Activated CD8-positive, alpha-beta memory T cell treated with anti-CD3 and anti-CD28 coated beads, Interleukin-2, amount 50 U/mL, for 1 hour (primary cell): ENCODE data around the gene EFR3B.

Source experiments
- DNase-seq: peaks from one replicate; pipeline ENCODE4 v3.0.0-alpha.2; 2020; ENCODE audit errors: extremely low read depth

EFR3B gene

DNA sequence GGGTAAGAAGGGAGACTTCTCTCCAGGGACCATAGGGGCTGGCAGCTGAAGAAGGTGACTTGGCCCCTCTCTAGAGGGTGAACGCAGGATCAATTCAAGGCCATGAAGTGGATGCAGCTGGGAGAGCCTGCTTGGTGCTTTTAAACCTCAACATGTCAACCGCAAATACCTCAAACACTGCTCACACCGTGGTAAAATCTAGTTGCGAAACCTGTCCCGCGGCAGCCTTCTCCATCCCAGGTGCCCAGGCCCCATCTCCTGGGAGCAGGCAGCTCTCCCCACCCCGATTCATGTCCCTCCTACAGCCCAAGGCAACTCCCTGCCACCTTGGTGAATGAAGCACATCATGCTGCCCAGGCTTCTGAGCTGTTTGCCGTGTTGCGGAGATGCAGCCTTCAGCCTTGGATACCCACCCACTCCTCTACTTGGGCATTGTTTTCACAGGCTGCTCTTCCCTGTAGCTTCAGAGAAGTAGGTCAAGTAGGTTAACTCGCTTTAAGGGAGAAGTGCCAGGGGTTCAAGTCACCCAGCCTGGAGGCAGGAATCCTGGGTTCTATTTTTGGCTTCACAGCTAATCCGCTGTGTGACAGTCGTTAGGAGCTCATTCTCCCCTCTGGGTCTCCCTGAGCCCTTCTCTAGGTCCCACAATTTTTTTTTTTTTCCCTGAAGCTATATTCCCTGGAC is 6.2 kb upstream of the EFR3B start:
- DNase-seq = no peak

DNA sequence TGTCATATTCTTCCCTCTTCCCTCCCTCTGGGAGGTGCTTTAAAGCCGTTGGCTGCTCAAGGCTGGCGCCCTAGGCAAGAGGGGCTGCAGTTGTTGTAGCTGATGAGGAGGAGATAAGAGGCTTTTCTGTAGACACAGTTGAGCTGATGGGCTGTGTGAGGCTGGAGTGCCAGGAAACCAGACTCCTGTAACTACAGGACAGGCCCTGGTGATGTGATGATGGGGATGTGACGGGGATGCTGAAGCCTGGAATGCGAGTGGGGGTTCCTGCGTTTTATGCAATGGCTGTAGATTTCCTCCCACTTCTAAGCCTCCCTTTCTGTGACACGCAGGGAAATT is 5.7 kb upstream of the EFR3B start:
- no peak for DNase-seq

DNA sequence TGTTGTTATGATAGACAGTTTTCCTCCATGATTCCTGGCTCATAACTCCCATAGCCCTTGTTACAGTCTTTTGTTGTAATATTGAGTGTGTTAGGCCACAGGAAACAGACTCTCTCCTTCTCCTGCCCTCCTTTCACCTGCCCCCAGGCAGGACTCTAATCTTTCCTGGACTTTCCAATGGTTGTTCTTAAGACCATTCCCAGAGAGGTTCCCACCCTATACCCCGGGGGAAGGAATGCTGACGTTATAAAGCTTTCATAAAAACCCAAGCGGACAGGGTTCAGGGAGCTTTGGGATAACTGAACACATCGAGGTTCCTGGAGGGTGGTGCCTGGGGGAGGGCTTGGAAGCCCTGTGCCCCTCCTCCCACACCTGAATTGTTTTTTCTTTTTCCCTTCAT is 2.8 kb upstream of the EFR3B start:
- no peak for DNase-seq

GRCh38 chr2:25041307-25041927 is 459 bp upstream of the EFR3B start:
- DNase-seq = no peak

- DNase-seq = no peak
These were observed 705 bp downstream of the EFR3B start for GRCh38 chr2:25042321-25043240.

DNA sequence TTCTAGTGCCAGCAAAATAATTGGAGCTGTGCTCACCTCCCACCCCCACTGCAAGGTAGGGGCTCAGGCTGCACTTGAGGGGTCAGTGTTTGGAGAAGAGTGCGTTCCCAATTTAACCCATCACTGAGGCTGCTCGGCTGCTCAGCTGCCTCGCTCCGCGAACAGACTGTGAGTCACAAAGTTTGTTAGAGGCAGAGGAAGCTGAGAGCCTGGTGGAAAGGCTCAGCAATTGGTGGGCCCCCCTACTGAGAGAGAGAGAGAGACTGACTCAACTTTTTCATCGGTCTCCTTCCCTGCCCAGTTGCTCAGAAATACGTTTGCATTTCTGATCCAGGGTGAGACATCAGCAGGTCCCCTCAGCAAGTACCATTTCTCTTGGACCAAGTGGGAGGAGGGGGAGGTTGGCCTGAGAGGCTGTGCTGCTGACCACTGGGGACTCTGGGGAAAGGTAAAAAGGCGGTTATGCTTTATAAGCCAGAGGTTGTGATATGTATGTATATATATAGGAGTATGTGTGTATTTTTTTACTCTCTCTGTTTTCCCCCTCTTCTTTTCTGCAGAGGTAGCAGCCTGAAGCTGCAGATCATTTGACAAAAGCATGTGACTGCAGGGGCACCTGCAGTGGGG is 1.5 kb downstream of the EFR3B start:
- no peak for DNase-seq

GRCh38 chr2:25044011-25044410 is 2.1 kb downstream of the EFR3B start:
- DNase-seq = no peak

- no peak for DNase-seq
These were observed 3.1 kb downstream of the EFR3B start for GRCh38 chr2:25044990-25045389.

DNA sequence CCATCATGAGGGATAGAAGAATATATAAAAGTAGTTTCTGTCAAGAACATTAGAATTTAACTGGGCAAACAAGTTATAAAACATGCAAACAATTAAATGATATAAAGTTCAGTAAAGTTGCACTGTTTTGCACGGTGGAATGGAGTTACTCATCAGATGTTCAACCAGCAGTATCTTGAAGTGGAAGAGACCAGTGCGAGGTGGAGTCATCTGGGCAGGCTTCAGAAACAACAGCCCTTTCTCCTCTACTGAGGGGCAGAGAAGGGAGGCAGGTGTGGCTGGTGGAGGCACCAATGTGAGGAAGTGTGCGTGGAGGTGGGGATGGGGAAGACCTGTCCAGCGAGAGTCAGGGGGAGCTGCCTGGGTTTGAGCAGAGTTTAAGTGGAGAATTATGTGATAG is 7.5 kb downstream of the EFR3B start:
- DNase-seq = no peak

DNA sequence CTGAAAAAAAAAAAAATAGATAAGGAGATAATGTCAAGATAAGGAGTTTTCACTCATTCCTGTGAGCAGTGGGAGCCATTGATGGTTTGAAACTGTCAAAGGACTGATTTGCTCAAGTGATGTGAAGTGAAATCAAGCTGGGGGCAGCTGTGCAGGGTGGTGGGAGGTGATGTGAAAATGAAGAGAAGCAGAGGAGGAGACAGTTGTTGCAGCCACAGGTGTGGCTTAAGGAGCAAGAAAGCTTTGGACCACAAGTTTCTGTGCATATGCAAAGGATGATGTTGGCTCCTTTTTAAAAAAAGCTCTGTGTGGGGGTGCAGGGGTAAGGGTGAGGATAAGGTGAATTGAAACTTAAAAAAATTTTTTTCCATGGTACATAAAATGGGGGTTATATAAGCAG is 8.3 kb downstream of the EFR3B start:
- no peak for DNase-seq

- no peak for DNase-seq
These were observed 11.2 kb downstream of the EFR3B start for GRCh38 chr2:25053041-25053440.

- no peak for DNase-seq
These were observed 12.8 kb downstream of the EFR3B start for GRCh38 chr2:25054720-25055119.

DNA sequence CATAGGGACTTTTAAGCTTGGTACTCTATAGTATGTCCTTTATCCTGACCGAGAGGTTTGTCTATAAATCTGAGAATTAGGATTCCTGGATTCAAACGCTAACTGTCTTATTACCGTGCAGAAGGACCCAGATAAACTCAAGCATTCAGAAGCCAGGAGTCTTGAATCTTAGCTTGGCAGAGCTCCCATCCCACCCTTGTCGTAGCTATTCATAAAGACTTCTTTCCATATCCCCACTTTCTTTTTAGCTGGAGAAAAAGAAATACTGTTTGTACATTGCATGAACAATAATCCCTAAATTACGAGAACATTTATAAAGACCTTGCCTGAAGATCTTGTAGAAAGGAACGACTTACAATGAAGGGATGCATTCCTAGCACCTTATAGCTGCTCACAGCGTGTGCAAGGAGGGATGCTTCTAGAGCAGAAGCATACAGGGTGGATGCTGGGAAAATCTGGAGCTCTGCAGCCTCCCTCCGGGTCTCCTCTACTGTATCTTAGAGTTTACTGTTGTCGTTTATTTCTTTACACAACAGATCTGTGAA is 13.6 kb downstream of the EFR3B start:
- DNase-seq = no peak

GRCh38 chr2:25056098-25056821 is 14.4 kb downstream of the EFR3B start:
- DNase-seq = no peak

DNA sequence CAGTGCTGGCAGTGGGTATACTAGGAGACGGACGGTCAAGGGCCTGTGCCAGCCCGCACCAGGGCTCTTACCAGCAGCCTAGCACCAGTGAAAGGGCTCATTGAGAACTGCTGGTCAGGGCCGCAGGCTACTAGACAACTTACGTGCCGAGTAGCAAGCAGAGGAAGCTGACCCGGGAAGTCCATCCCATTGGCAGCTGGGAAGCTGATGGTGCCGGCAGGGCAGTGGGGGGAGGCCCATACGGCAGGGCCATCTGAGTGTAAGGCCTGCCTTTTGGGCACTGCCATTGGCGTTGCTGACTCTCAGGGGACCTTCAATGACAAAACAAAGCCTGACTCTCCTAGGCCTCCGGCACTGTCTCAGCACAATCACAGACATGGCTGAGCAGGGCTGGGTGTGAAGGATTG is 20.6 kb downstream of the EFR3B start:
- DNase-seq = no peak

DNA sequence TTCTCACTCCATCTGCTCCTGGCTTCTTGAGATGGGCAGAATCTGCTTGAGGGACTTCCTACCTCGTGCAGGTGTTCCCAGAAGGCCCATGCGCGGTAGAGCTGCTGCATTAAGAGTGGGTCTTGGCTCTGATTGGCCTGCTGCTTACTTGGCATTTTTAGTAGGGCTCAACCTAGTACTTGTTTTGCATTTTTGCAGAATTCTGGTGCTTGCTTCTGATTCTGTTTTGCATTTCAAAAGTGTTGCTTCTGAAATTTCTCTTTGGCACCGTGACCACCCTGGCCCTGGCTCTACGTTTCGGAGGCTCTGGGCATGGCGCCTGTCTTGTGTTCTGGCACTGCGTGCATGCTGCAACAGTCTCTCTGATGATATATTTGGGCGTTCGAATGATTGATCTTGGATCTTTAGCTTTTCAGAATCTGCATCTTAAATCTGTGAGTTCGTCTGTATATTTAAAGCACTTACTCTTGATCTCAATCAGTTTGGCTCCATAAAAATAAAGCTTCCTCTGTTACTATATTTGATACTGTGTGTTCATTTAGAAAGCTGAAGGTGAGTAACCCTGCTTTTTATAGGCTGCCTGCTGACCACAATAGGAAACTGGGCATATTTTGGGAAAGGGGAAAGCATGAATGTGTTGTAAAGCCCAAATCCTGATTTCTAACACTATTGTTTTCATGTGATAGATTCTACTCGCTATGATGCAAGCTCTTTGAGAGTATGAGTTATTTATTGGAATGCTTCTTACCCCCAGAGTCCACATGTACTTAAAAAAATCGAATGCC is 22.2 kb downstream of the EFR3B start:
- no peak for DNase-seq

- no peak for DNase-seq
These were observed 23.9 kb downstream of the EFR3B start for GRCh38 chr2:25065768-25066167.

DNA sequence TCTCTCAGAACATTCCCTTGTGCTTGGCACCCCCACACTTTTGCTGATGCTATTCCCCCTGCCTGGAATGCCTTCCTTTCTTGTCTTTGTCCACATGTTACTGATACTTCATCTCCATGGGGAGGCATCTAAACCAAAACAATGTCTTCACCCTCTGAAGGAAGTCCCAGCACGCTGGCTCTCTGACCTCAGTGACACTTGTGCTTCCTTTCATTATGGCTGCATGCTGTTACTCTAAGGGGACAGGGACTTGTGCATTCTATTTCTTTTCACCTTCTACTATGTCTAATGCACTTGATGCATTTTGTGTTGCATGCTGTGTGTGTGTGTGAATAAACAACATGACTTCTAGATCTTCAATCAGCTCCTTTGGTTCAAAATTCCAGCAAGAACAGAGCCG is 24.6 kb downstream of the EFR3B start:
- DNase-seq = no peak

DNA sequence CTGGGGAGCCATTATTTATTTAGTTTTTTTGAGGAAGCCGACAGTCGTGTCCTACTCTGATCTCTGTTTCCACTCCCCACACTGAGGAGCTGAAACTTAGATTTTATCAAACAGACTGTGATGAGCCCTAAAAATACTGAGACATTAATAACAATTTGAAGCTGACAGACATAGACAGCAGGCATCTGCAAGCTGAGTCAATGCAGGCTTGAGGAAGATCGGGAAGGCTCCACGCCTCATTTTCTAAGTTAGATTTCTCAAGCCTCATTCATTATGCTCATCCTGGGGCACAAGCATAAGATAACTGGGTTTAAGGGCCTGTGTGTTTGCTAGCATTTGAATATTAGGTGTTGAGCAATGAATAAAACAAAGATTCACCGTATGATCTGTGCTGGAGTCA is 26.3 kb downstream of the EFR3B start:
- DNase-seq = no peak

DNA sequence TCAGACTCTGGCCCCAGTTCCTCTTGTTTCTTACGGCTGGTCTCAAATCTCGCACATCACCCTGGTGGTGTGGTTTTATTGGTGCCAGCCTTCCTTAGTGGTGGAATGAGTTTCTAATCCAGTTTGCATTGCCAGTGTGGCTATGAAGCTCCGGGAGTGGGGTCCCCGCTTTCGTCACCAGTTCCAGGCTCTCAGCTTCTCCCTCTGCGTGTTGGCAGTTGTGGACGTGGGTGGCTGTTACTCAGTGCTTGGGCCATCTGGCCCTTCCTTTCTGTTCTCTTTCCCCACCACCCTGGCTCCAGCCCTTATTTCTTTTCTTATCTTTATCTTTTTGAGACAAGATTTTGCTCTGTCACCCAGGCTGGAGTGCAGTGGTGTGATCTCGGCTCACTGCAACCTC is 30.1 kb downstream of the EFR3B start:
- no peak for DNase-seq

GRCh38 chr2:25072606-25073005 is 30.7 kb downstream of the EFR3B start:
- no peak for DNase-seq
